ENCODE results near the gene JAKMIP1.

The JAKMIP1 gene

DNA sequence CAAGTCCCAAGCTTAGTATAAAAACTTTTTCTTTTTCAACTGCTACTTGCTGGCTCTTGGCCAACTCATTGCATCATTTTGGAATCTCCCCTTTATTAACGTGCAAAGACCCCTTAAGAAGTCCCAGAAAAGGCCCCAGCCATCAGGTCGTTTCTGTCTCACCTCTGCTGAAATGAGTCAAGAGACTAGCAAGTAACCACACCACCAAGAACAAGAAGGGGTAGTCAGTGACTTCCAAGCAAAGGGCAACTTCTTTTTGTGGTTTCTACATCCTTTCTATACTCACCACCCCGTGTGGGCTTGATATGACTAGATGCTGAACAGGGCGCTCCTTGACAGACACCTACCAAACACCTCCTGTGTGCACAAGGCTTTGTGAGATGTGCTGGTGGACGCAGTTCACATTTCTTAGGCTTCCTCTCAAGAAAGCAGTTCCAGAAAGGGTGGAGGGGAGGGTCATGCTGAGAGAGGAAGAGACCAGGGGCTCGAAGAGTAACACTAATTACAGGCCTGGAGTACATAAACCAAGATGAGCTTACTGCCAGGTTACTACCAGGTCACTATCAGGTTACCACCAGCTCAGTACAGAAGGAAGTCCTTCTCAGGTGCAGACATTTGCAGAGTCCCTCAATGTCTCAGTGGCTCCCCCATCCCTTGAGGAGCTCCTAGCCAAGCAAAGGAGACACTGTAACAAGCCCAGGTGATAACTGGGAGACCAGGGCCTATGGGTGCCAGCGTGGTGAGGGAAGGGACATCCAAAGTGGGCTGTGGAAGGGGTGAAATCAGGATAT, 19.3 kb downstream of the JAKMIP1 start:
- DNase-seq (ENCODE audit: low spot score) = no peak

DNA sequence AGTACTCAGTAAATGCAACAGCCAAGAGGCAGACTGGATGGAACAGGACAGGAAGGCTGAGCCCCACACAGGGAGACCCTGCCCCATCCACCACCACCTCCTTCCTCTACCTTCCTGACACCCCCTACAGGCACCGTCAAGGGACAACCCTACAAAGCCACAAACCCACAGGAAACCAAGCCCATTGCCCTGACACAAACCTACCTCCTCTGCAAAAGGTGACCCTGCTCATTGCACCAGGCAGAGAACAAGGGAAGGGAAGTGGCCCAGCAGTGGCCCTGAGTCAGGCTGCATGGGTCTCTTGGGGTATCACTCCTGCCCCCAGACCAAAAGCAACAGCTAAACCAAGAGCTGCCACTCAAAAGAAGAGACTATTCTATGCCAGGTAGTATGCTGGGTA, 21.0 kb downstream of the JAKMIP1 start:
- no peak for DNase-seq (ENCODE audit: low spot score)

DNA sequence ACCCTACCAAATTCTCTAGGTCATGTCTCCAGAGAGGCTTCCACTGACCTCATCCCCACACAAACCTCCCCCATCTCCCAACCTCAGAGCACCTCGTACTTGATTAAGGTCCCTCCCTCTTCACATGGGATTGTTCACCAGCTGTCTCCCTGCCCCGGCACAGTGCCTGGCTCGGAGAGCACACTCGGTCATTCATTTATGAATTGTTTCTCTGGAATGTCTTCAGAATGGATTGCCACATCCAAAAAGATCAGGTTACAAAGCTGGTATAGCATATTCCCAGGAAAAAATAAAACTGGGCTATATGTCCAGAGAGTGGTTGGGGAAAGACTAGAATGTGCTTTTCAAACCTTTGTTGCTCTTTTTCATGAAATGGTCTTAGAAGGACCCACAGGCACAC, 21.6 kb downstream of the JAKMIP1 start:
- DNase-seq (ENCODE audit: low spot score) = no peak

DNA sequence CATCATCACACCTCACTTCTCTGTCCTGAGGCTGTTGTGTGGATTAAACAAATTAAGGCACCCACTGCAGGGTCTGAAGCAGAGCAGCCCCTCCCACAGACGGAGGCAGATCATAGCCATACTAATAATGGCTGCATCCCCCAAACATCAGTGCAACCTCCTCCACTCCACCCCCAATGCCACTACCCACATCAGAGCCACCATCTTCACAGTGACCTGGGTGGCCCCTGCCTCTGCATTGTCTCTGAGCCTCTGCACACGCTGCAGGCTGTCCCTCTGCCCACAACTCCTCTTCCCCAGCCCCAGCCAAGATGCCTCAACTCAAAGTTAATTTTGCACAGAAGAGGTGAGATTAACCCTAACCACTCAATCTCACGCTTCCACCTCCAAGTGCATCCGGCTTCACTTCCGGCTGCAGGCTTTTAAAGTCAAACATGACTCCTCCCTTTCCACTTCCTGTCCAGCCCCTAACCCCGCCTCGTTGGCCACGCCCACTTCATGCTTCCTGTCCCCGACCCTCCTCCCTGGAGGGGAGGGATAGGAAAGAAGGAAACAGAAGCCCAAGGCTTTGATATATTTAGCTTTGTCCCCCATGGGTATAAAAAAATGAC, 22.7 kb downstream of the JAKMIP1 start:
- no peak for DNase-seq (ENCODE audit: low spot score)

DNA sequence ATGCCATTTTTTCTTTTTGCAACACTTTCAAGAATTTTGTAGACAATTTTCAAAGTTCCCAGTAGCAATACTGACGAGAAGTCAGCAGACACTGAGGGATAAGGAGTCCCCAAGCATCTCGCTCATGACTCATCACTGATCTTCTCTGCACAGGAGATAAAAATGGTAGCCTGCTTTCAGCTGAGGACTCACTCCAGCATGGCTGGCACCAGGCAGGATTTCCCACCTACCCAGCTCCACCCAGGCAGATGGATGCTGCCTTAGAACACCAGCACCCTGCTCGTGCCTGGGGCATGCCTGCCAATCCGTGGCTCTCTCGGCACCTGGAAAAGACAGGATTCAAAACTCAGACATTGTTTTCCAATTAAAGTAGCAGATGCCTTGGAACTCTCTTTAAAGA, 24.9 kb downstream of the JAKMIP1 start:
- no peak for DNase-seq (ENCODE audit: low spot score)

DNA sequence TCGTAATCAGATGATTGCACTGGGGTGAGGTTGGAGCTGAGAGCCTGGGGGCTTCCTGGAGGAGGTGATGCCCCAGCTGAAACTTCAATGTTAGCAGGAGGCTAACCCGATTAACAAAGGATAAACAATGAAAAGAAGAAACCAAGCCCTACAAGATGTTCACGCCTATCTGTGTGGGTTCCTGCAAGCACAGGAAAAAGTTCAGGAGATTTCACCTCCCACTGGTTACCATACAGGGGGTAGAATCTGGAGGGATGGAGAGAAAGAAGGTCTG, 27.5 kb downstream of the JAKMIP1 start:
- no peak for DNase-seq (ENCODE audit: low spot score)

DNA sequence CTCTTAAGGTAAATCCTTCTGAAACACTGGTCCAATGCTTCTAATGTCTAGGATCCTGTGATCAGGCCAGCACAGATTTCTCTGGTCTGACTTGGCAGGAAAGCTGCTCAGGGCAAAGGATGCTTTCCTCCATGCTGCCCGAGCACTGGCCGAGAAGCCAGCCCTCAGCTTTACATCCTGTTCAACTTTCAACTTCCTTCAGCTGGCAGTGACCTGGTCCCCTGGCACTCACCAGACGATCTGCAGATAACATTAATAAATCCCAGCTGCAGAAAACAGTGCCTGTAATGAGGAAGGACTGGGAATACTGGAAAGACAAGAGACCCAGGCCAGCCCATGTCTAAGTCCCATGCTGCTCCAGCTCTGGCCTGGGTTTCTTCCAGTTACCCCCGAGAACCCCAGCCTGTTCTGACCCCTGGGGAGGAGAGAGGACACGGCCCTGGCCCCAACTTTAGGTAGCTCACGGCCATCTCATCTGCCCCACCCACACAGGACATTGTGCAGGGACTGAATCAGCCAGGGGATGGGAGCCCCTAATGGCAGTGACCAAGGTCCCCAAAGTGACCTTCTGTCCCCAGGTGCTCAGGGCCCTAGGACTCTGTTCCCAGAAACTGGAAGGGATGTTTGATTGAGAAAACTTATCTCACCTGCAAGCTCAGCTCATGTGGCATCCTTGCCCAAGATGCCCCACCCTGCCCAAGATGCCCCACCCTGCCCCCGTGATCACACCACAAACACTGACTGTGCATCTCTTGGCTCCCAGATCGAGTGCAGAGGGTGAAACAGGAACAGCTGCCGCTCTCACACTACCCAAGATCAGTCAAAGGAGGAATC, 28.0 kb downstream of the JAKMIP1 start:
- DNase-seq (ENCODE audit: low spot score) = no peak

DNA sequence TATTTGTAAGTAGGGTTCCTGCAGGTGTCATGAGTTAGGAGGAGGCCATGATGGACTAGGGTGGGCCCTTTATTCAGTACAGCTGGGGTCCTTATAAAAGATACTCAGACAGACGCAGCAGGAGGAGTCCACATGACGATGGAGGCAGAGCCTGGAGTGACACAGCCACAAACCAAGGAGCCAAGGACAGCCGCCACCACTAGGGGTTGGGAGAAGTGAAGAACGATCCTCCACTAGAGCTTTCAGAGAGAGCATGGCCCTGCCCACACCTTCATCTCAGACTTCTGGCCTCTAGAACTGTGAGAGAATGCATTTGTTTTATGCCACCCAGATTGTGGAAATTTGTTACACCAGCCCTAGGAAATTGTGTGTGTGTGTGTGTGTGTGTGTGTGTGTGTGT, 31.1 kb downstream of the JAKMIP1 start:
- DNase-seq (ENCODE audit: low spot score) = no peak

DNA sequence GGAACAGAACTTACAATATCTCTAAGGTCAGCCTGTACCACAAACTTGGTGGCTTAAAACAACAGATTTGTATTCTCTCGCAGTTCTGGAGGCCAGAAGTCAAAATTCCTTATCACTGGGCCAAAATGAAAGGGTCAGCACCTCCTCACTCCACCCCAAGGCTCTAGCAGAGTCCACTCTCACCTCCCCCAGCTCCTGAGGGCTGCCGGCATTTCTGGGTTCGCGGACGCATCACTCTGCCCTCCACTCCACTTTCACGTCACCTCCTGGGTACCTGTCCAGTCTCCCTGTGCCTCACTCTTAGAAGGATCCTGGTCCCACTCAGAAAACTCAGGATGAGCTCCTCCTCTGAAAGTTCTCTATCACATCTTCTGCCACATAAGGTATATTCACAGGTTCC, 34.6 kb downstream of the JAKMIP1 start:
- DNase-seq (ENCODE audit: low spot score) = no peak

DNA sequence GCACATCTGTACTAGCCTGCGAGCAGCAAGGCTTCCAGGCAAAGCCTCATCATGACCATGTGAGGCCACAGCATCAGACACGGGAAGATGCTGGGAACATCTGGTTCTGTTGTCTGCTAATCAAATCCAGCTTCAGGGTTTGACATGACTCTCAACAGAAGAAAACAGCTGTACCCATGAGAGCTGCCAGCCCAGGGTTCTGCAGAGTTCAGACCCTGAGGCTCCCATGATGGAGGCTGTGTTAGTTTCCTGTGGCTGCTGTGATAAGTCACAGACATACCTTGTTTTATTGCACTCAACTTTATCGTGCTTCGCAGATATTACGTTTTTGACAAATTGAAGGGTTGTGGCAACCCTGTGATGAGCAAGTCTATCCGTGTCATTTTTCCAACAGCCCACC, 37.5 kb downstream of the JAKMIP1 start:
- no peak for DNase-seq (ENCODE audit: low spot score)

DNA sequence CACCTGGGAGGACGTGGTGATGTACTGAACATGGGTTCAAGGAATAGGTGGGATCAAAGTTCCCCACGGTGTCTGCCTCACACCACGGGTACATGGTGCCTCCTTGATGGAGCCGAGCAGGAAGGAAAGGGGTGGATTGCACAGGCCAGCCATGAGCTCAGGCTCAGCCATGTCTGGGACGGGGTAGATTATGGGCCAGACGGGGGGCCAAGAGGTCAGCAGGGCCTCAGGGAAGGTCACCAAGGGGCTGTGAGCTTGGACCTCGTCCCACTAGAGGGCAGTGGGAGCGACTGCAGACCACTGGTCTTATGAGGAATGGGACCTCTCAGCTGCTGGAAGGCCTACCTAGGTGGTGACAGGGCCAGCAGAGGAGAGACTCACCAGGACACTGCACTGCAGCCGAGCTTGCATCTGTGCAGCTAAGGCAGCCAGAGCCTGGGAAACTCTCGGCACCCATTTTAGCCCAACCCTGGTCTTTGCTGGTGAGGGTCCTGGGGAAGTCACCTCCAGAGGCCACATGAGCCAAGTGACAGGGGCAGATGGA, 38.4 kb downstream of the JAKMIP1 start:
- no peak for DNase-seq (ENCODE audit: low spot score)

DNA sequence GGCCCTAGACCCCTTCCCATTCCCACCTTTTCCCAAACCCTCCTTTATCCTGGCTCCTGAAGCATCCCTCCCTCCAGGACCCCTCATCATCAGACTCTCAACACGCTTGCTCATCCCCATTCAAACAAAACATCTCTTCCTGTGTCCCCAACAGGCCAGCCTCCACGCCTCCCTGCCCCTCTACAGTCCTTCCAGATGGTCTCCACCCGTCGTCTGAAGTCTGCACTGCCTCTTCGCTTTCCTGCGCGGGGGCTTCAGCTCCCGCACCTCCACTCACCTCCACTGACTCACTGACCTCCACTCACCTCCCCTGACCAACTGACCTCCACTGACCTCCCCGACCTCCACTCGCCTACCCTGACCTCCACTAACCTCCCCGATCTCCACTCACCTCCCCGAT, 39.8 kb downstream of the JAKMIP1 start:
- no peak for DNase-seq (ENCODE audit: low spot score)

DNA sequence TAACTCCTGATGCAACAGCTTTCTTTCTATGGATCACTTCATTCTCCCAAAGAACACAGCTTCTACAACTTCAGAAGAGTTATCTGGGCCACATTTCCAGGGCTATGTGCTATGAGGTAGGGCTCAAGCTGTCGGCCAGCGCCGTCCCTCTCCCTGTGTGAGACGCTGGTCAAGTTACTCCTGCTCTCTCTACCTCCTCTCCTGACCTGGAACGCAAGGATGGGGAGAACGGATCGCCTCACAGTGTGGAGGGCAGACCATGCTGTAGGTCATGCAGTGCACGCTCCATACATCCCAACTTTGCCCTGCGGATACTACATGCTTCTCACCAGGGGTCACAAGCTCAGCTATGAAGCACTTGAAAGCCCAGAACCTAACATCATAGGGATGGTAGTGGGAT, 42.4 kb downstream of the JAKMIP1 start:
- no peak for DNase-seq (ENCODE audit: low spot score)

DNA sequence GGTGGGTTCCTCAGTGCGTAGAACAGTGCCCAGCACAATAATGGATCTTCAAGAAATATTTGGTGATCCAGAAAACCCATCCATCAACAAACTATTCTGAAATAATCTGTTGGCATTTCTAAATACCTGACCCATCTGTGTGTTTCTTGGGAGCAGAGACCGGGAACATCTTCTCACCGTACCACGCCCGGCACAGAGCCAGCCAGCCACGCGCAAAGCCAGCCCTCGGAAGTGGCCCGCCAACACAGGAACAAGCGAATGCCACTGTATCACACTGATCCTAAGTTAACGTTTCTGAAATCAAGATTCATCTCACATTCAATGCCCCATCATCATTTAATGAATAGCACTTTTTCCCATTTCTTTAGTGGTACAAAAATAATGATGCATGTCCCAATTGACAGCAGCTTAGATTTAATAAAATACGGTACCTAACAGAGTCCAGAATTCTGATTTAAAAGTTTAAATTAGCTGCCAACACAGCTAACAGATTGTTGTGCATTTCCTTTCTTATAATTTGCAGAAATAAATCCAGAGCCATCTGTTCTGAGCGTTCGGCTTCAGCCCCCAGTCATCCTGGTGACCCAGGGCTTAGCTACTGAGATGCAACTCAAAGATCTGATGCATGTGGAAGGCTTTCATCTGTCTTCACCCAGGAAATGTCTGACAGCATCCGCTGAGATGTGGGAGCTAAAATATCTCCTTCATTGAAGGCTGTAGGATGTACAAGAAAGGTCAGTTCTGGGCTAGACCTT, 44.2 kb downstream of the JAKMIP1 start:
- DNase-seq (ENCODE audit: low spot score) = no peak

DNA sequence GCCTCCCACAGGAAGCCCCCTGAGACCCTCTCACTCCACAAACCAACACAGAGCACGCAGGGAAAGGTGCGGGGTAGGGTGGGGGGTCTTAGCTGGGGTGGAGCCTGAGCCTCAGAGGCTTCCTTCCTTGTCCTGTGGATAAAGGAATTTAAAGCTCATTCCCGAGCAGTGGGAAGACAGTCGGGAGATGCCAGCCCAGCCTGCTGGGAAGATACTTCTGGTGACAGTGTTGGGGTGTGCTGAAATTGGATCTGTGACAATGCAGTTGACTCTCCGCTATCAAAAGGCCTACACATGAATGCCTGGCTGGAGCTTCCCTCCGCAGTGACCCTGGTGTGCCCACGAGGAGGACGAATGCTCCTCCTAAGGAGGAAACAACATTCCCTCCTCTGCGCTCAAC, 45.5 kb downstream of the JAKMIP1 start:
- DNase-seq (ENCODE audit: low spot score) = no peak

DNA sequence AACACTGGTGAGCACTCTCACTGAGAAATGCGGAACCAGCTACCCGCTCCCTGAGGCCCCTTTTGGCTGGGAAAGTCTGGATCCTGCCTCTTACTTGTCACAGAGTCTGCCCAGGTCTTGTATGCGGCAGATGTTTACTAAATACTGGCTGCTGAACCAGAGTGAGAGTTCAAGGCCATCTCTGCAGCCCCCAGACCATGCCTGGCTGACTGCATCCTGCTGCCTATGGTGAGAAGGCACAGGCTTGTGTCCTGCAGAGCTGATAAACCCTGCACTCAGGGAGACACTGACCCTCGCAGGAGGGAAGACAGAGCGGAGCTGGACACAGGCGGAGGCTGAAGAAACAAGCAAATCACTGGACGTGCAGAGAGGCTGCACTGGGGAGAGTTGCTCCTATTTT, 46.5 kb downstream of the JAKMIP1 start:
- DNase-seq (ENCODE audit: low spot score) = no peak

DNA sequence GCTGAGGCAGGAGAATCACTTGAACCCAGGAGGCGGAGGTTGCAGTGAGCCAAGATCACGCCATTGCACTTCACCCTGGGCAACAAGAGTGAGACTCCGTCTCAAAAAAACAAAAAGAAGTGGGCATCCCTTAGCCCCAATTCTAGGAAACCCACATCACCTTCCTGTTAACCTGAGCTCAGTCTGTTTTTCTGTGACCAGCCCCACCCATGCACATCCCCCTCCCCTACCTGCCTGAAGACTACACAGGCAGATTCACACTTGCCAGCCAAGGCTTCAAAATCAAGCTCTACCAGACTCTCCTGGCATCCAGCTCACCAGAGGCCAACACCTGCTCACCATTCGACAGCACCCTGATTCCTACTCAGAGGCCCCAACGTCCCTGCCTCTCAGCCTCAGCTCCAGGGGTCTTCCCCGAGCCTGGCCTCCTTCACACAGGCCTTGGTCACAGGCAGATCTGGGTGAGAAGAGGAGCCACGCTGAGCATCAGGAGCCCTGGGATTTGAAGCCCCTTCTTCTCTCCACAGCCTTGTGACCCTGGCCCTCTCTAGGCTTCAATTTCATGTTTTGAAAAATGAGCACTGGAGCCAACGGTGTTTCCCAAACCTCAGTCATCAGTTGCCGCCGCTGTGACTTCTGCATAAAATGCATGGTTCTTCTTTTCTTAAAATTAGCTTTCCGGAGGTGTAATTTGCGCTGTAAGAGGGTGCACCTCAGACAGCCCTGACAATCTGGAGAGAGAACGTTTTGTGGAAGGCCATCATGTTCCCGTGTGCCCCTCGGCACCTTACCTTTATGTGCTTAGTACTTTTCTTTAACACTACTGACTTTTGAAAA, 47.3 kb downstream of the JAKMIP1 start:
- no peak for DNase-seq (ENCODE audit: low spot score)

DNA sequence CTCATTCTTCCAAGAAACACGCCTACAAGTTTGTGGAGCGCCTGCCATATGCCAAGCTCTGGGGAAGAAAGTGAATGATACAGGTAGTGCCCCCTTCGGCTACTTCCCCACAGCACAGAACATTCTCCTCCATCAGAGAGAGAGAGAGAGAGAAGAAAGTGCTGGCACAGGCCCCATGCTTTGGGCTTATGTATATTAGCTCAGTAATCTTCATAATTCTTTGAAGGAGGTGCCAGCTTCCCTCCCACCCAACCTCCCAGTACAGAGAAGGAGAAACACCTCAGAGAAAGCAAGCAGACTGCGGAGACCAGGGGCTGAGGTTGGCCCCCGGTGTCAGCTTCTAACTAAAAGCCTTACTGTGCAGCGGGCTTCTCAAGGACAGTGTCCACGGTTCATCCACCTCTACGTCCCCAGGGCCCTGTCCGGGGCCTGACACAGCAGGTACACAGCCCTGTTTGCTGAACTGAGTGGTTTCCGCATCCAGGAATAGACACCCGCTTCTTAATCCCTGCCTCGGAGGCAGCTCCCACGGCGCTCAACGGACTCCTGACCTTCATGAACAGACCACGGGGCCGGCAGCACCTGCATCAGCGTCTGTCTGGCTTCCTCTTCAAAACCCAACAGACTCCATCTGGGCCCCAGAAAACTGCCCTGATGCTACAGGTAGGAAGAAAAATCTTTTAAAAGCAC, 50.2 kb downstream of the JAKMIP1 start:
- DNase-seq (ENCODE audit: low spot score) = no peak

DNA sequence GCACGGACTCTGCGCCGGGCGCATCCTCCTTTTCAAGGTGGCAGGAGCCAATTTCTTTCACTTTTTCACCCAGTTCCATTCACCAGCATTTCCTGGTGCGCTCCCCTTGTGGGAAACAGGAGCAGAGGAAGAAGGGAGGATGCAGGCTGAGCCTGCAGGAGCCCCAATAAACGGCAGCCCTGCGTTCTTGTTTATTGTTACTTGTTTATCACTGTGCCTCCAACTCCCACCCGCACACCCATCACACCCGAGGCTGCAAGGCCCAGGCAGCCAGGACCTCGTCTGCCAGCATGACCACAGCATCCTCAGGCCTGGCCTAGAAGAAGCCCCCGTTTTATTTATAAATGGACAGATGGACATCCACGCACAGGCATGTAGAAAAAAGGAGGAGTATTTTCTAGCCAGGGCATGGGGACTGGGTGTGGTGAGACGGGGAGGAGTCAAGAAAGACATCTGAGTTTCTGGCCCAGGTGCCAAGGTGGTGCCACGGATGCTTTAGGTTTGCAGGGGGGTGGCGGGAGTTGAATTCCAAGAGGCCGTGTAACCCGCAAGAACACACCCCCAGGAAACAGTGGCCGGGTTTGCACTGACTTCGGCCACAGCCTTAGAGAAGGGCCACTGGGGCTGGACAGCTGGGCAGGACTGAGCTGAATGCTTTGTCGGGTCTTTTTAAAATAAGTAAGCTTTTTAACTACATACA, 51.7 kb downstream of the JAKMIP1 start:
- no peak for DNase-seq (ENCODE audit: low spot score)

DNA sequence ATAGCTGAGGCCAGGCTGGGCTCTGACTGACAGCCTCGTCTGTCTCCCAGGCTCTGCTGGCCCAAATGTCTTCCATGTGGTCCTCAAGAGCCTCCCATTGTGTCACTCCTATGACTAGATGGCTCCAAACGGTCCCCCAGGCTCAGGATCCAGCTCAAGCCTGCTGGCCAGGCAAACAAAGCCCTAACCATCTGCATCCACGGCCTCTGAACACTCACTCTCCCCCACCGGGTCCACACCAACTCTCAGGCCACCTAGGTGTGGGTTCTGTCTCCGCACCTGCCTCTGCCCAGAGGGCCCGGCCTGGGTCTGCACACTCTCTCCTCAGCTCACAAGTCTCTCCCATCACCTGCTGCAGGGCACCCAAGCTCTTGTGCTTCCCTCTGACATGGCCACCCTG, 52.9 kb downstream of the JAKMIP1 start:
- DNase-seq (ENCODE audit: low spot score) = no peak
